ENCODE measurements around the gene DOHH.

The DOHH gene

DNA sequence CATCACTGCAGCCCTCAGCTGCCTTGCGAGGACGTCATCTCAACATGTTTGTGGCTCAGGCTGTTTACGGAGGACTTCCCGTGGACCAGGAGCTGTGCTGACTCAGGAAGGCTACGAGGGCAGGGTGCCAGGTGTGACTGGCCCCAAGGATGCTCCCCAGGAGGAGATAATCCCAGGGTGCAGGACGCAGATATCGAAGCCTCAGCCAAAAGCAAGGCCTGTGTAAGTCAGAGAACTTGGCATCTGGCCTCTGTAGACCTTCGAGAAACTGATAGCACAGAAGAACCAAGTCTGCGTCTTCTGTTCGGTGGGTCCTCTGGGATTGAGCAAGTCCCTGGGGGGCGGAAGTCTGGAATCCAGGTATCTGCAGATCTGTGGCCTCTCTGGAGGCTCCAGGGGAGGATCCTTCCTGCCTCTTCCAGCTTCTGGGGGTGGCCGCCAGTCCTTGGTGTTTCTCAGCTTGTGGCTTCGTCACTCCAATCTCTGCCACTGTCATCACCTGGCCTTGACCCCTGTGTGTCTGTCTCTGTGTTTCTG lies 2.6 kb upstream of the DOHH start:
- DNase-seq (ENCODE audit: low spot score), result no peak

DNA sequence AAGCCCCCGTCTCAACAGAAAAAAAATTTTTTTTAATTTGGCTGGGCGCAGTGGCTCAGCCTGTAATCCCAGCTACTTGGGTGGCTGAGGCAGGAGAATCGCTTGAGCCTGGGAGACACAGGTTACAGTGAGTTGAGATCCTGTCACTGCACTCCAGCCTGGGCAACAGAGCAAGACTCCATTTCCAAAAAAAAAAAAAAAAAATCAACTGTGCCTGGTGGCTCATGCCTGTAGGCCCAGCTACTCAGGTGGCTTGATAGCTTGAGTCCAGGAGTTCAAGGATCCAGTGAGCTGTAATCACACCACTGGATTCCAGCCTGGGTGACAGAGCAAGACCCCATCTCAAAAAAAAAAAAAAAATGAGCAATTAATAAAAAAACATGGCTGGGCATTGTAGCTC lies 1.3 kb upstream of the DOHH start:
- no peak for DNase-seq (ENCODE audit: low spot score)

DNA sequence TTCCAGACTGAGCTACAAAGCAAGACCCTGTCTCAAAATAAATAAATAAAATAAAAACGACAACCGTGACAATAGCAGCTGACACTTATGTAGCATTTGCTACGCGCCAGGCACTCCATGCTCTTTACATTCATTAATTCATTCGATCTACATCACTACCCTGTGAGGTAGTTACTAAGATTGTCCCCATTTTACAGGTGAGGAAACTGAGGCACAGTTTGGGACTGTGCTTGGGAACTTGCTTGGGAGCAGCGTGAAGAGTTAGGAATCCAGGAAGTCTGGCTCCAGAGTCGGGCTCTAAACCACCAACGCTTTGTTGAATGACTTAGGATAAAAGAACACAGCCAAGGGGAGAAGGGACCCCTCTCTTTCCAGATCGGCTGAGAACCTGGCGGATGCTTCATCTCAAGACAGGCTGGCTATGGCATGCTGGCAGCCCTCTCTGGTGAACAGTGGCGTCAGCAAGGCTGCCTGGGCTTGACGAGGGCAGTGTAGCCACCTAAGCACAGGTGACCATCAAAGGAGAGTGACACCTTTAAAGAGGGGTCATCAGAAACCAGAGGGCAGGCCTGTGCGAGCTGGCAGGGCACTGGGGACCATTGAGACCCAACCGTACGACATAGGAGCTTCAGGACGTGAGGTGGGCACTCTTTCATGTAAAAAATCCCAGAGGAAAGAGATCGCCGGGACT lies 591 bp downstream of the DOHH start:
- DNase-seq (ENCODE audit: low spot score), result no peak

DNA sequence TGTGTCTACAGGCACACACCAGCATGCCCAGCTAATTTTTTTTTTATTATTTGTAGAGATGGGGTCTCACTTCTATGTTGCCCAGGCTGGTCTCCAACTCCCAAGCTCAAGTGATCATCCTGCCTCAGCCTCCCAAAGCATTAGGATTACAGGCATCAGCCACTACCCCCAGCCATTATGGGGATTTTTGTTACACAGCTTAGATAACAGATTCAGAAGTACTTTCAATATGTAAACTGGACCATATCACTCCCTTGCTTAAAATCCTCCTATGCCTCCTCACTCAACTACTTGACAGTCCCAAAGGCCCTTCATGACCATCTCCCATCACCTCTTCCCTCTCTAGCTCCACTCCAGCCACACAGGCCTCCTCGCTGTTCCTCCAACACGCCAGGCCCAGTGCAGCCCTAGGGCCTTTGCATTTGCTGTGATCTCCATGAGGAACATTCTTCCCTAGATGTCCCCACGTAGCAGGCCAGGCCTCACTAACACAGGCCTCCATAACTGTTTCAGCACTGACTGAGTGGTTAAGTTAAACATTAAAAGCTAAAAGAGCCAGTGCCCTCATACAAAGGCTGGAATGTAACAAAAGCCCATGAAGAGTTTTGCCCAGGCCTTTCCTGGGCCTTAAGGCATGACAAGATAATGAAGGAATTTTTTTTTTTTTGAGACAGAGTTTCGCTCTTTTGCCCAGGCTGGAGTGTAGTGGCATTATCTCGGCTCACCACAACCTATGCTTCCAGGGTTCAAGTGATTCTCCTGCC lies 2.5 kb downstream of the DOHH start:
- no peak for DNase-seq (ENCODE audit: low spot score)

DNA sequence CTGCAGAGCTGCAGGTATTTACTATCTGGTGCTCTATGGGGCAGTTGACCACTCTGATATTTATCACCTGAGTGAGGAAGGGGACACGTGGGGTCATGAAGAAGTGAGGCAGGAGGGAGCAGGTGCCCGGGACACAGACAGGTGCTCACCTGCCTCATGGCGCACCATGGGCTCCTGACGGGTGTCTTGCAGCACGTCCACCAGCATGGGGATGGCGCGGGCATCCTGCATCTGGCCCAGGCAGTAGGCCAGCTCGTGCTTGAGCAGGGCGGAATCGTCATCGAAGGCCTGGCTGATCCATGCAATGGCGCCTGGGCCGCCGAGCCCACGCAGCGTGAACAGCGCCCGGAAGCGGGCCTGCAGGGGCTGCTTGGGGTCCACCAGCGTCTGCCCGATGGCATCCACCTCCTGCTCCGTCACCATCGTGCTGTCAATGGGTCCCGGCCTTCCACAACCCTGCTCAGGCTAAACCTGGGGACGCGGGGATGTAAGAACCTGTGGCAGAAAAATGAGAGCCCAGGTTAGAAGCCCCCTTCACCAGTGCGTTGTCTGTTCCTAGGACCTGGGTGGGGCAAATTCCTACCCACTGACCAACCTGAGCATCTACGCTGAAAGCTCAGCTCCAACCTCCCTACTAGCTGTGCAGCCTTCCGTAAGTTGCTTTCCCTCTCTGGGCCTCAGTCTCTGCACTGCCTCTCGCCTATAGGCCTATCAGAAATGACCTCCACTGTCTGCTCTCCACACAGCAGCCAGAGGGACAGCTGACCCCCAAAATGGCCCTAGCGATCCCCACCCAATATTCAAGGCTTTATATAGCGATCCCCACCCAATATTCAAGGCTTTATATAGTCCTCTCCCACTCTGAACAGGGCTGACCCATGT lies 3.8 kb downstream of the DOHH start:
- no peak for DNase-seq (ENCODE audit: low spot score)

DNA sequence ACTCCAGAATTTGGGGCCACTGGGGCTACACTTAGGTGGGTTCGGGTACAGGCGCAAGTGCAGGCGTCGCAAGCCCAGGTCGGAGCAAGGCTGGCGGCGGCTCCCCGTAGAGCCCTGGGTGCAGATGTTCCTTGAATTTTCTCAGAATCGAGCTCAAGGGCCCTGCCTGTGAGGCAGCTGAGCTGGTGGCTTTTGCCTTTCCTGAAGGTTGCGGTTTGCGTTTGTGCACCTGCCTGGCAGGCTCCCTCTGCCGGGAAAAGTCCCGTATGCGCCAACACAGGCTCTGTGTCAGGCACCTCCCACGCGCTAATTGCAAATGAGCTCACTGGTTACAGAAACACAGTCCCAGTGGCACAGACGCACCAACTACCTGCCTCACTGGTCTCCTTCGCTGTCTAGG lies 5.9 kb downstream of the DOHH start:
- DNase-seq (ENCODE audit: low spot score), result no peak

DNA sequence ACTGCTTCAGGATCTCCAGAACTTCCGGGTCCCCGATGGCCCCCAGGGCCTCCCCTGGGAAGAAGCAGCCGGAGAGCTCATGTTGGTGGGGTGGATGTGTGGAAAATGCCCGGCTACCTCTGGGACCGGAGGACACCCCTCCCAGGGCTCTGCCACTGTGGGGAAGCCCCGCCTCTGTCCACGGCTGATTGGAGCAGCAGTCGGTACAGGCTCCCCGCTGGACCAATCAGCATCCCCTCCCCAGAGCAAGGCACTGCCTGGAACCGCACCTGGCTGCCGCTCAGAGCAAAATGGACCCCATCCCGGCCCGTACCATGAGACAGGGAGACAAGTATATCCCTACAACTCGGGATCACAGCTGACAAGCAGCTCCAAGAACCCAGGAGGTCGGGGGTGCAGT lies 6.4 kb downstream of the DOHH start:
- no peak for DNase-seq (ENCODE audit: low spot score)

DNA sequence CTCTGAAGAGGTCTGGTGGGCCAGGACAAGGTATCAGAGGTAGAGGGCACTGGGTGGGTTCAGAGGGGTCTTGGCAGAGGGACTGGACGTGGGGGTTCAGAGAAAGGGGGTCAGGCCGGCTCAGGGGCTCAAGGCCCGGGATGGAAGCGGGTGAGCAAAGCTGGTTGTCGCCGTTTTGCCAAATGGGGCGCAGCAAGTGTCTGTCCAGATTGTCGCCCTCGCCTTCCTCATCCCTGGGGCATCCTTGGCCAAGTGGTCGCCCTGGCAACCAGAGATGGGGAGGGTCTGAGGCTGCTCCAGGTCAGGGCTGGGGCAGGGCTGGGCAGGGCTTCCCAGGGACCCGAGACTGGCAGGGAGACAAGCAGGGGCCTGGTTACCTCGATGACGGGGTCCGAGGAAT lies 6.8 kb downstream of the DOHH start:
- DNase-seq (ENCODE audit: low spot score), result no peak

DNA sequence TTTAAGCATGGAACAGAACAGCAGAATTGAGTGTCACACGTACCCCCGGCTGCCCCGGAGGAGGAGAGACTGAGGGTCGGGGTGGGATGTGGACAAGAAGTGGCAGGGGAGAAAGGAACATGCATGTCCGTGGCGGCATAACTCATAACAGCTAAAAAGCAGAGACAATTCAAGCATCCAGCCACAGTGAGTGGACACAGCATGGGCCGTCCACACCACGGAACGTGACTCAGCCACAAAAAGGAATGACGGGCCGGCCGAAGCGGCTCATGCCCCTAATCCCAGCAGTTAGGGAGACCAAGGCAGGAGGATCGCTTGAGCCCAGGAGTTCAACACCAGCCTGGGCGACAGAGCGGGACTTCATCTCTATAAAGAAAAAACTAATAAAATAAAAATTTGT lies 7.6 kb downstream of the DOHH start:
- no peak for DNase-seq (ENCODE audit: low spot score)

DNA sequence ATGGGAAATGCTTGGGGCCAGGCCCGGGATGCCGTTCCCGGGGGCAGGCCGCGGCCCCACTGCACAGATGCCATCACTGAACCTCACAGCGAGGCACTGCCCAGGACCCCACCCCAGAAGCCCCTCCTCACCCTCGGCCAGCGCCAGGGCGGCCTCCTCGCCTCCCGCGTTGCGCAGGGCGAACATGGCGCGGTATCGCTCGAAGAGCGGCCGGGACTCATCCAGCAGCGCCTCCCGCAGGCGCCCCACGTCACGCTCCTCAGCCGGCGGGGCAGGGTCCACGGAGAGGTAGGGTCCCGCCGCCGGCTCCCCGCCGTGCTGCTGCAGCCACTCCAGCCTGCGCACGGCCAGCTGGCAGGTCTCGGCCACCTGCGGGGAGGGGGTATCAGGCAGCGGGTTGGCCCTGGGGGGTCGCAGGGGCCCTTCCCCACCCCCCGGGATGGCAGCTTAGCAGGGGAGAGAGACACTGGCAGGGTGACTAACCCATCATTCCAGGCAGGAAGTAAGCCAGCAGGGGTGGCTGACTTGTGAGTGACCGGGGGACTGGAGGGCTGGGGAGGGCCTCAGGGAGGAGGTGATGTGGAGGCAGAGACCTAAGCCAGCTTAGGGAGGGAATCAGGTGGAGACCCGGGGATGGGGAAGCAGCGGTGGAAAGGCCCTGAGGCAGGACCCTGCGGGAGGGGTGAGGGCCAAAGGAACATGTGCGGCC lies 8.2 kb downstream of the DOHH start:
- DNase-seq (ENCODE audit: low spot score), result no peak

DNA sequence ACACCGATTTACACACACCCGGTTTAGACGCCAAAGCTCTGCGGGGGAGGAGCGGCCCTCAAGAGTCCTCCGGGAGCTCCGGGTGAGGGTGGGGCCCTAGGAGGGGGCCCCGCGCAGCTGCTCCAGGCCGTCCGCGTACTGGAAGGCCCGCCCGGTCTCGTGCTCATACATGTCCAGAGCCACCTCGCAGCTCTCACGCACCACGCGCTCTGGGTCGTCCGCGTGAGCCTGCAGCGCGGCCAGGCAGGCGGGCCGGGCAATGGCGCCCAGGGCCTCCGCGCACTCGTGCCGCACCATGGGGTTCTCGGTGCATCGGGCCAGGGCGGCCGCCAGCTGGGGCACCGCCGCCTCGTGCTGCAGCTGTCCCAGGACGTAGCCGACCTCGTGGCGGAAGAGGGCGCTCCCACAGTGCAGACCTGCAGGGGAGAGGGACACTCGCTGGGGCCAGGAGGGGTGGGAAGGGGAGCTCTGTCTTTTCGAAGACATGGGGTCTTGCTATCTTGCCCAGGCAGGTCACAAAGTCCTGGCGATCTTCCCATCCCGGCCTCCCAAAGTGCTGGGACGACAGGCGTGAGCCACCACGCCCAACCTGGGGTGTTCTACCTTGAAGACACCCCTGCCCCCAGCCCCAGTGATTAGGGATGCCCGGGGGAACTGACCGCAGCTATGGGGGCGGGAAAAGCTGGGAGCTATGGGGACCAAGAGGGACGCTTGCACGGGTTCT lies 8.9 kb downstream of the DOHH start:
- no peak for DNase-seq (ENCODE audit: low spot score)

DNA sequence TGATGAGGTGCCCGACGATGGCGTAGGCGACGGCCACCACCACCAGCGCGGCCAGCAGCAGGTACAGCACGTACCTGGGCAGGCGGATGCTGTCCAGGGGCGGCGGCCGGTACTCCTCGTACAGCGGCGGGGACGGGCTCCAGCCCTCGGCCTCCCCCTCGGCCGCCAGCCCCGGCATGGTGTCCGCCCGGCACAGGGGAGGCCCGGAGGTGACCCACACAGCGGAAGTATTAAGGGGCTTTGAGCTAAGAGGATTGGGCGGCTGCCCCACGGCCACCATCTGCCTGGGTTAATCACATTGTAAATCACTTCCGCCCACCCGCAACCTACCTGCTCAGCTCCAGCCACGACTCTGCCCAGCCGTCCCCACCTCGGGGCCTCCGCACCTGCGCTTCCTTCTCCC lies 17.2 kb downstream of the DOHH start, which contains the start of gene SMIM44:
Gene SMIM44, minus strand, starts transcription at position 216 of the 403 bp plus-strand sequence. Its CDS starts 38 bp downstream, at position 178.
- no peak for DNase-seq (ENCODE audit: low spot score)

DNA sequence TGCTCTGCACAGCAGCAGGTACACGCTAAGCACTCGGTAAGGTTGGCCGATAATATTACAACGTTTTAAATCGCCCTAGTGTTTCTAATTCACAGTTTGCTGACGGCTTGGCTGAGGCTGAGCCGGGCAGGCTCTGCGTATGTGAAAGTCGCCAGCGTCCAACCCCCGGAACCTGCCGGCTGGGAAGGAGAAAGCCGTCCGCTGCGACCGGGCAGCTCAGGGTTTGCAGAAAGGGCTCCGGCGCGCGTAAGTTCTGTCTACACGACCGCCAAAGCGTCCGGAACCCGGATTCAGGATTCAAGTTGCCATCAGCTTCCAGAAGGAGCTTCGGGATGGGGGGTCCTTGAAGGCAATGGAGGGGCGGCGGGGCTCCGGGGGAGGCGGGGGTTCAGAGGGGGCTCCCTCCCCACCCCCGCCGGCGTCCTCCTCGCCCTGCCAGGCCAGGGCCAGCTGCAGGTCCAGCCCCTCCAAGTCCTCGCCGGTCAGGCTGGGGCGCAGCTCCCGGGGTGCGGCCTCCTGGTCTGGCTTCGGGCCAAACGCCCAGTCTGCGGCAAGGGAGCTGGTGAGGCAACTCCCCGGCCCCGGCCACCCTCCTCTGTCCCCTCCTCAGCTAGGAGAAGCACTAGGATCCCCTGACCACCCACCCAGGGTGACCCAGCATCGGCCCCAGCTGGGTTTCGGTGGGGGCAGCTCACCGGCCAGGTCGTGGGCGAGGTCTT lies 17.8 kb downstream of the DOHH start:
- no peak for DNase-seq (ENCODE audit: low spot score)

DNA sequence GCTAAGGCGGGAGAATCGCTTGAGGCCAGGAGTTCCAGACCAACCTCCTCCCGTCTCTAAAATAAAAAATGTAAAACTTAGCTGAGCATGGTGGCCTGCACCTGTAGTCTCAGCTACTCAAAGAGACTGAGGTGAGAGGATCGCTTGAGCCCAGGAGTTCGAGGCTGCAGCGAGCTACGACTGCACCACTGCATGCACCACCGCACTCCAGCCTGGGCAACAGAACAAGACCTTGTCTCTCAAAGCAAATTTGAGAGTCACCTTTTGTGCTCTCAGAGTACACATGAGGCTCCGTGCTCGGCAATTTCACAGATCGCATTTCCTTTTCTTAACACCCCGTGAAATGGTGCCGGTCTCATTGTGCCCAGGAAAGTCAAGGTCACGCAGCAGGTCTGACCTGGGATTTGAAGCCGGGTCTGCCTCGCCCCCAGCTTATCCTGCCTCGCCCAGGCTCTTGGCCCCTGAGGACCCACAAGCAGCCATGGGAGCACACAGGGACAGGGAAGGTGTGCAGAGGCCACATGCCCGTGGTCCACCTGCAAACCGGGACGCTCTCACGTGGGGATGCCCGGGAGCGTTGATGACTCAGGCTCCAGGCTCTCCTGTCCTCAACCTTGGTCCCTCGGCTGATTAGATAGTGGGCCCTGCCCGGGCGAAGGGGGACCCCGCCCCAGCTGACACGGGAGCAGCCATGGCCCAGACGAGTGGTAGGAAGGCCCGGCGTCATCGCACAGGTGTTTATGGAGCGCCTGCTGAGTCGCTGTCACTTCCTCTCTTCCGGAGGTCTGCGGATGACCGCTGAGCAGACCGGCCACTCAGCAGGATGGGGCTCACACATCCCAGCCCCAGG lies 19.0 kb downstream of the DOHH start:
- DNase-seq (ENCODE audit: low spot score), result no peak

DNA sequence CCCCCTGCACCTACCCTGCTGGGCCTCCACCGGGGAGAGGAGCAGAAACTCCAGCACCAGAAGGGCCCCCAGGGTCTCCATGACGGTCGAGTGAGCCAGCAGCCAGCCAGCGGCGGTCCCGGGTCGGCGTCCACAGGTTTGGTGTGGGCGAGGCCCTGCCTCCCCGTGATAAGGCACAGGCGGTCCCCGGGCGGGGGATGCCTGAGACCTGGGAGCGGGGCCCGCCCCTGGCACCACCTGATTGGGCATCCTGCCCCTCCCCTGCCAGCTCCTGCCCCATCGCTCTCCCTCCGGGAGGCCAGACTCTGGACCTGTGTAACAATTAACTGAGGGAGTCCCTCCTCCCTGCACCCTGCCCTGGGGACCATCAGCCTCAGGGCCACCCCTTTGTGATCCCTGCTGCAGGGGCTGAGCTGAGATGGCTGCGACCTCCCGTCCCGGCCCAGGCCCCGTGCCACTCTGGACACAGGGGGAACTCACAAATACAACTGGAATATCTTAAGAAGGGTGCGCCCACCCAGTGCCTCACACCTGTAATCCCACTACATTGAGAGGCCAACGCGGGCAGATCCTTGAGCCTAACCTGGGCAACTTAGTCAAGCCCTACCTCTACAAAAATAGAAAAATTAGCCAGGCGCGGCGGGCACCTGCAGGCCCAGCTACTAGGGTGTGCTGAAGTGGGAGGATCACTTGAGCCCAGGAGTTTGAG lies 19.9 kb downstream of the DOHH start, which contains the start of gene SMIM24:
Gene SMIM24, minus strand, starts transcription at position 143 of the 709 bp plus-strand sequence. Its CDS starts 62 bp downstream, at position 81.
- no peak for DNase-seq (ENCODE audit: low spot score)

DNA sequence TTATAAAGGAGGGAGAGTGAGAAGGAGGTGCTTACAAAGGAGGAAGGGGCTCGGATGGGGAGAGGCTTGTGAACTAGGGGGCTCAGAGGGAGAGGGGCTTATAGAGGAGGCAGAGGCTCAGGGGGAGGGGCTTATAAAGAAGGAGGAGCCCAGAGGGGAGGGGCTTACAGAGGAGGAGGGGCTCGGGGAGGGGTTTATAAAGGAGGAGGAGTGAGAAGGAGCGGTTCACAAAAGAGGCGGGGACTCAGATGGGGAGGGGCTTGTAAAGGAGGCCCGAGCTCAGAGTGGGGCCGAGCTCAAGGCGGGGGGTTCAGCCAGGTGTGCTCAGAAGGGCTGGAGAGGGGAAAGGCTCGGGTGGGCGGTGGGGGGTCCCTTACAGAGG lies 20.6 kb downstream of the DOHH start:
- DNase-seq (ENCODE audit: low spot score), result peak; percentile 61

DNA sequence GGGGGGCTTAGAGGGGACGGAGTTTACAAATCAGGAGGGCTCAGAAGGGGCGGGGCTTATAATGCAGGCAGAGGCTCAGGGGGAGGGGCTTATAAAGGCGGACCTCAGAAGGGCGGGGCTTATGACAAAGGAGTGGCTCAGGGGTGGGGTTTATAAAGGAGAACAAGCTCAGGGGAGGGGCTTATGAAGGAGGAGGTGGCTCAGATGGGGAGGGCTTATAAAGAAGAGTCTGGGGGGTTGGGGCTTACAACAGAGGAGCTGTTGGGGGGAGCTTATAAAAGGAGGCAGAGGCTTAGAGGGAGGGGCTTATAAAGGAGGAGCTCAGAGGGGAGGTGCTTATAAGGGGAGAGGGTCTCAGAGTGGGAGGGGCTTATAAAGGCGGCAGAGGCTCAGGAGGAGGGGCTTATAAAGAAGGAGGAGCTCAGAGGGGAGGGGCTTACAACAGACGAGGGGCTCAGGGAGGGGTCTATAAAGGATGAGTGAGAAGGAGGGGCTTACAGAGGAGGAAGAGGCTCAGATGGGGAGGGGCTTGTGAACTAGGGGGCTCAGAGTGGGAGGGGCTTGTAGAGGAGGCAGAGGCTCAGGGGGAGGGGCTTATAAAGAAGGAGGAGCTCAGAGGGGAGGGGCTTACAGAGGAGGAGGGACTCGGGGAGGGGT lies 21.2 kb downstream of the DOHH start:
- peak; percentile 79 for DNase-seq (ENCODE audit: low spot score)
